ENCODE results near the gene MRPS2.
"Not testable (repeated sequence)": the region's sequence is repeated elsewhere in the genome, so short reads cannot be mapped to it uniquely, and the experiment has no call there.

Gene MRPS2

DNA sequence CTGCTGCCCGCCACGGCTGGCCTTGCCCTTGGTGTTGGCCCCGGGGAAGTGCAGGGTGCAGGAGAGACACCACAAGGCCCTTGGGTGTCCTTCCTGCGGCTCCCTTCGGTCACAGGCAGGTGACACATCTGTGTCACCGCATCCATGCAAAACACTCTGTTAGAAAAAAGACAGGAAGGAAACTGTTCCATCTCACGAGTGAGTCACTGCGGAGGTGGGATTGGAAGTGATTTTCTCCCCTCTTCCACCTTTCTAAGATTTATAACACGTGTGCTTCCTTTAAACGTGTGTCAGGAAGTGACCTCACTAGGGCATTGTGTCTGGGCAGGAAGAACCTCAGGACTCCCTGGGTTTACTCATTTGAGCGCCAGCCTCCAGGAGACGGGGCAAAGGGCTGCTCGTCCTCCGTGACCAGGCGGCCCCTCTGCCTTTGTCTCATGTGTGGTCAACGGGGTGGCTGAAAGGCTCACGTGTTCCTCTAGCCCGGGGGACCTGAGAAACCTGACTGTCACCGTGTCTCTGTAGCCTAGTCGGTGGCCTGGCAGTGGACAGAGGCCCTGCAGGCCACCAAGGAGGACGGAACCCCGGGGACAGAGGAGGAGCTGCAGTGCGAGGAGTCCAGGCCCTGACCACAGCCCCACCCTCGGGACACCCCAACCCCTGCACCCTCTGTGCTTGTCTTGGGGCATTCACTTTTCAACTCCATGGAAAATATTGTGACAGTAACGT, 15.8 kb downstream of the MRPS2 start:
- DNase-seq = no peak

- DNase-seq = no peak
These were observed 16.9 kb downstream of the MRPS2 start for GRCh38 chr9:135517407-135517822.

DNA sequence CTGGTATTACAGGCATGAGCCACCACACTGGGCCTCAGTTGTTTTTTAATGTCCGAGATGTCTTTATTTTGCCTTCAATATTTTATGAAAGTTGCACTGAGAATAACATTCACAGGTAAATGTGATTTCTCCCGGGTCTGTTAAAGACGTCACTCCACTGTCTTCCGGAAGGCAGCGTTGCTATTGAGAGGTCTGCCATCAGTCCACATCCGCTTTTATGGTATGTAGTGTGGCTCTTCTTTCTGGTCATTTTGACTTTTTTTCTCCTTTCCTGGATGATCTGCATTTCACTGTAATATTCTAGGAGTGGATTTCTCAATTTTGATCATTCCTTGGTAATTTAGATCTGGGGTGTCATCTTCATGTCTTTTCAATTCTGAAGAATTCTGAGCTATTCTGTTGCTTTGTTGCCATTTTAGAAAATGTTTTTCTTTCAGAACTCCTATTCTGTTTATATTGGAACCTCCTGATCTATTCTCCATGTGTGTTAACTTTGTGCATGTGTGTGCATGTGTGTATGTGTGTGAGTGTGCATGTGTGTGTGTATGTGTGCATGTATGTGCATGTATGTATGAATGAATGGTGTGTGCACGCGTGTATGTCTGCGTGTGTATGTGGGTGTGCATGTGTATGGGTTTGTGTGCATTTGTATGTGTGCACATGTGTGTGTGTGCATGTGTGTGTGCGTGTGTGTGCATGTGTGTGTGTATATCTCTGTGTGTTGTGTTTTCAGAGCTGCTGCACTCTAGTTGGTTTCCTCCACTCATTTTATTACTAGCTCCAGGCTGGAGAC, 18.9 kb downstream of the MRPS2 start:
- no peak for DNase-seq

GRCh38 chr9:135520916-135521607, 20.6 kb downstream of the MRPS2 start, which contains the start of gene LCN1:
LCN1 (plus strand) TSS chr9:135521440; CDS start chr9:135521498, 58 bp downstream.
- no peak for DNase-seq

DNA sequence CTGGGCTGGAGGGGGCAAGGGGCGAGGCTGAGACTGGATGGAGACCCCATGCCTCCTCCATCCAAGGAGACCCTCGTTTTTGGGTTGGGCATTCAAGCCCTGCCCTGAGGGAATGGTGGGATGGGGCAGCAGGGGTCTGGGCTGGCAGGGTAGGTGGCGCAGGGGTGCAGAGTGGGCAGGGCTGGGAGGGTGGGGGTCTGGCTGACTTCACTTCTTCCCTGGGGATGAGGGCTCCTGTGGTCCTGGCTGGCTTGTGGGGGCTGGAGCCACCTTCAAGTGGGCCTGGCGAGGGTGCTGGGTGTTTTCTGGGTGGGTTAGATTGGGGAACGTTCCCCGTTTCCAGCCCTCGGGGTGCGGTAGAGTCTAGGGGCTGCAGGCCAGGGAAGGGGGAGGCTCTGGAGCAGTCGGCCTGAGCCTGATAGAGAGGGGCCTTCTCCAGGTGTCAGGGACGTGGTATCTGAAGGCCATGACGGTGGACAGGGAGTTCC, 21.2 kb downstream of the MRPS2 start:
- no peak for DNase-seq

- no peak for DNase-seq
These were observed 21.8 kb downstream of the MRPS2 start for GRCh38 chr9:135522137-135522877.

- no peak for DNase-seq
These were observed 22.4 kb downstream of the MRPS2 start for GRCh38 chr9:135522931-135523330.

DNA sequence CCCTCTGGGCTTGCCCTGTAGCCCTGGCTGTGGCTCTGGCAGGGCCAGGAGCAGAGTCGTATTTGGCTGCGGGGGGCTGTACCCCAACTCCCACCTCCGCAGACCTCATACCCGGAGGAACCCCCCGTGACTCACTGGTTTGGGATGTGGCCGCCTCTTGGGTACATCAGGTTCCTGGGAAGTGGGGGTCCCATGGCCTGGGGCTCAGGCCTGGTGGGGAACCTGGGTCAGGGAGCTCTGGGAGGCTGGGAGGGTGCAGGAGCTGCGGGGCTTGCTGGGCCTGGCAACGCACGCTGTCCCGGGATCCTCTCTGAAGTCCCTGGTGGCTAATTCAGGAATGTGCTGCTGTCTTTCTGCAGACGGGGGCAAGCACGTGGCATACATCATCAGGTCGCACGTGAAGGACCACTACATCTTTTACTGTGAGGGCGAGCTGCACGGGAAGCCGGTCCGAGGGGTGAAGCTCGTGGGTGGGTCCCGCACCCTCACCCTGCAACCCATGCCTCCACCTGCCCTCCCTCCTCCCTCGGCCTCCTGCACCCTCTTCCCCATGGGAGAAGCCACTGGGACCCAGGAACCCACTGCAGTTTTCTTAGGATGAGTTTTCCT, 23.1 kb downstream of the MRPS2 start:
- DNase-seq = no peak

GRCh38 chr9:135524130-135524861, 23.8 kb downstream of the MRPS2 start:
- no peak for DNase-seq

DNA sequence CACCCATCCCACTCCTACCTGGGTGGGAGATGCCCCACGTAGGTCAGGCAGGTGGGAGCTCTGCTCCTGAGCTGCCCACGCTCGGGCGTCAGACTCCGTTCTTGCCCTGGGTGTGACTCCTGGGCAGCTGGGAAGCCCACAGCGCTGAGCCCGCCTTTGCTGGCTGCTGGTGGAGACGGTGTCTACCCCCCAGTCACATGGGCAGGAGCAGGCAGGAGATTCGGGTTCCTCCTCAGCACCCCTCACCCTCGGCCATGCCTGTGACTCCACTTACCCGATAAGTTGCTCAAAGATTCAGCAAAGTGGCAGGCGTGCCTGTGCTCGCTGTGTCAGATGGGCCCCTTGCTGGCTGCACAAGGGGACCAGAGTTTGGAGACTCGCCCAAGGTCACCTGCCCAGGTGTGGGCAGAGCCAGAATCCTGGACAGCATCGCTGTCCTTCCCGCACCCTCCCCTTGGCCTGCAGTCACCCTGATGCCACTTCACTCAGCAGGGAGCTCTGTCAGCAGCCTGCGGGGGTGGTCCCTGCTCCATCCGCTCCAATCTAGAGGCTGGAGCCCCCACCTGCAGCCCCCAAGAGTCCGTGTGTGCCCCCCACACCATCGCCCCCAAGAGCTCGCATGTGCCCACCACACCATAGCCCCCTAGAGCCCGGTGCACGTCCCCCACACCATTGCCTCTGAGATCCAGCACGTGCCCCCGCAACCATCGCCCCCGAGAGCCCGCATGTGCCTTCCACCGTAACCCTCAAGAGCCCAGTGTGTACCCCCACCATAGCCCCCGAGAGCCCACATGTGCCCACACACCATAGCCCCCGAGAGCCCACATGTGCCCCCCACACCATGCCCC, 25.0 kb downstream of the MRPS2 start:
- no peak for DNase-seq

GRCh38 chr9:135526089-135526729, 25.7 kb downstream of the MRPS2 start:
- DNase-seq = no peak

DNA sequence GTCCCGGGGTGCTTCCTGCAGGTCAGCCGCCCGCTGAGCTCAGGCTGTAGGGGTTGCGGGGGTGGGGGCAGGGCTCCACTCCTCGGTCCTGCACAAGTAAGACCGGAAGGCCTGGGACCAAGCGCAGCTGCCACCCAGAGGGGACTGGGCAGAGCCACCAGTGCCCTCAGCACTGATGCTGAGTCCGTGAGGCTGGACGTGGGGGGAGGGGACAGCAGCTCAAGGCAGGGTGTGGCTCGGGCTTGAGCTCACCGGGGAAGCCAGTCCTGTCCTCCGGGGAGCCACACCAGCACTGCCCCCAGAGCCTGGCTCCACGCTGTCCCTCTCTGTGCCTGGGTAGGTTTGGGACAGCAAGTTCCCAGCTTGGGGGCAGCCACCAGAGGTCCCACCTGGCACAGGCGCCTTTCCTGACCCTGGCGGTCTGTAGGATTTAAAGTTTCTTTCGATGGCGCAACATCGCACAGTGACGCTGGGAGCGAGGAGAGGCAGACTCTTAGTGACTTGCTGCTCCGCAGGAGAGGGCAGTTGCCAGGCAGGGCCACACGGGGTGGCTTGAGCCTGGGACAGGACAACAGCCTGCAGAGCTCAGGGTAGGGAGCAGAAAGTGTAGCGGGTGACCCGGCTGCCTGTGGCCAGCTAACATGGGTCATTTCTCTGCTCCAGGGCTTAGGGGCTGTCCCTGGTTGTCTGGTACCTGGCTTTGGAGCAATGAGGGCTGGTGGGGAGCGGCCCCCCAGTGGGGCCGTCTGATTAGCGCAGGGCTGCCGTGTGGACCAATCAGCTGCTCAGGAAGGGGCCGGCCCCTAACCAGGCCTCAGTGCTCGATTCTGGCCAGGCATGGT, 26.5 kb downstream of the MRPS2 start:
- no peak for DNase-seq

DNA sequence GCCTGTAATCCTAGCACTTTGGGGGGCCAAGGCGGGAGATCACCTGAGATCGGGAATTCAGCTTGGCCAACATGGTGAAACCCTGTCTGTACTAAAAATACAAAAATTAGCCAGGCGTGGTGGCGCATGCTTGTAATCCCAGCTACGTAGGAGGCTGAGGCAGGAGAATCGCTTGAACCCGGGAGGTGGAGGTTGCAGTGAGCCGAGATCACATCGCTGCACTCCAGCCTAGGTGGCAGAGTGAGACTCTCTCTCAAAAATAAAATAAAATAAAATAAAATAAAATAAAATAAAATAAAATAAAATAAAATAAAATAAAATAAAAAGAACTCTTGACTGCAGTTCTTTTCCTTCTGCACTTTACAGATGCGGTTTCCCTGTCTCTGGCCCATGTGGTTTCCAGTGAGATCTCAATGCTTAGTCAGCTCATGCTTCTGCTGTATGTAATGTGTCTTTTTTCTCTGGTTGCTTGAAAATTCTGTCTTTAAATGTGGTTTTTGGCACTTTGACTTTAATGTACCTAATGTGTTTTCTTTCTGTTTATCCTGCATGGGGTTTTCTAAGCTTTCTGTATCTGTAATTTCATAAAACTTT, 28.5 kb downstream of the MRPS2 start:
- DNase-seq = not testable (repeated sequence)

GRCh38 chr9:135530146-135530545, 29.7 kb downstream of the MRPS2 start:
- no peak for DNase-seq

DNA sequence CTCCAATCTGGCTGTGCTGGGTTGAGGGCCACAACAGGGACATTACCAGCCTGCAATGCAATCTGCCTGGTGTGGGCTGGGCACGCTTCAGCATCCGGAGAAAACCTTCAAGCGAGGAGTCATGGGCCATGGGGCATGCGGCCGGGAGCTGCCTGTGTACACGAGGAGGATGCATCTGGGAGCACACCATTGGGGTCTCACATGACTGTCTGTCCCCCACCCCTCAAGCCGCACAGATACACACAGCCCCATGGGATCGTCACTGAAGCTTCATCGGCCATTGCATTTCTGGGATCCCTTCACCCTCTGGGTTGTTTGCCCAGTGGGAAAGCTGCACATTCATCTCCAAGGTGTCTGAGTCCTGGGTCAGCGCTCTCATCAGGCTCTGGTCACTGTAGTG, 30.6 kb downstream of the MRPS2 start:
- DNase-seq = no peak

- DNase-seq = no peak
These were observed 32.6 kb downstream of the MRPS2 start for GRCh38 chr9:135533113-135533512.

GRCh38 chr9:135533674-135534073, 33.2 kb downstream of the MRPS2 start:
- DNase-seq = no peak

DNA sequence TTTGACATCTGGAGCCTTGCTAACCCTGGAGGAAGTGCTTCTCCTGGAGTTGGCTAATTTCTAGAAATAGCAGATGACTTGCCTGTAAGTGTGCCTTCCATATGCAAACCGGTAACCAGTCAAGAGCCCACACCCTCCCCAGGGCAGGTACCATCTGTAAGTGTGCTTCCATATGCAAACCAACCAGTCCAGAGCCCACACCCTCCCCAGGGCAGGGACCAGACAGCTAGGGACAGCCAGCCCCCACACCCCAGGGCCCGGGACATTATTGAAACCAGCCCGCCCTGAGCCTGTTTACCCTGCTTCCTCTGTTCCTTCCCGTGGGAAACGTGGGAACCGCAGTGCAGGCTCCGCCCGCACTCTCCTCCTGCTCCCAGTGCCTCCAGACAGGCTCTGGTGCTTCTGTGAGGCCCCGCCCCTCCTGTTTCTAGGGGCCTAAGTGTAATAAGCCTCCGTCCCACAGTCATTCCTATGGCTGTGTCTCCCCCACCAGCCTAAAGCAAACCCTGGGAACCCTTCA, 33.8 kb downstream of the MRPS2 start:
- not testable (repeated sequence) for DNase-seq
